ENCODE results near the gene USP3.
A peak's percentile ranks its signal among the peaks of the same experiment; 100 is the strongest.

USP3 gene

DNA sequence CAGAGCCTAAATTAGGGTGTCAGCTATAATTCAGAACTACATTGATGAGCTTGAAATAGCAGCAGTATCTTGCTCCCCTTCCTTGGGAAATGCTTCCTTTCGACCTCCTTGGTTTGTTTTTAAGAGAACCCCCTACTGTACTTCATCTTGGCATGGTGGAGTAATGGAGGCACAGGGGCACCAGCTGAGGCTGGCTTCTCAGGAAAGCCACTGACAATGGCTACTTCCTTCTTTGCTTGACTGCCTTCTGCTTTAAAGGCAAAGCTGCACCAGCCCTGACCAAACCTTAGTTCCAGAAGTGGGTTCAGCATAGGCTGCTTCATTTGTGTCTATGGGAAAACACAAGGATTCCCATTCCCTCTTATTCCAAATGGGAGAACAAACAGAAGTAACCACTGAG lies 91.3 kb downstream of the USP3 start:
- no peak for FAIRE-seq

DNA sequence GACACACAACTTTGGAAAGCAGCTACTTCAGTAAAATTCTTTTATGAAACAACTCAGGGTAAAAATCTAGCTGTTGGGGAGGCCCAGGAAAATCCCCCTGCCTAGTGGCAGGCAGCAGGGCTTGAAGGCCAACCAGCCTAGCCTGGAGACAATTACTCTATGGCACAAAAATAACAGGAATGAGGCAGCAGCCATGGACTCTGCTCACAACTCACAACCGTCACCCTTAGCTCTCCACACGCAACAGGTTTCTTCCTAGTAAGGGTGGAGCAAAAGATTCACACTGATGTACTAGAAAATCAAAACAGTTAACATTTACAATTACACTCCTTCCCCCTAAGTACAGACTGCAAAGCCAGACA lies 92.3 kb downstream of the USP3 start:
- no peak for FAIRE-seq

DNA sequence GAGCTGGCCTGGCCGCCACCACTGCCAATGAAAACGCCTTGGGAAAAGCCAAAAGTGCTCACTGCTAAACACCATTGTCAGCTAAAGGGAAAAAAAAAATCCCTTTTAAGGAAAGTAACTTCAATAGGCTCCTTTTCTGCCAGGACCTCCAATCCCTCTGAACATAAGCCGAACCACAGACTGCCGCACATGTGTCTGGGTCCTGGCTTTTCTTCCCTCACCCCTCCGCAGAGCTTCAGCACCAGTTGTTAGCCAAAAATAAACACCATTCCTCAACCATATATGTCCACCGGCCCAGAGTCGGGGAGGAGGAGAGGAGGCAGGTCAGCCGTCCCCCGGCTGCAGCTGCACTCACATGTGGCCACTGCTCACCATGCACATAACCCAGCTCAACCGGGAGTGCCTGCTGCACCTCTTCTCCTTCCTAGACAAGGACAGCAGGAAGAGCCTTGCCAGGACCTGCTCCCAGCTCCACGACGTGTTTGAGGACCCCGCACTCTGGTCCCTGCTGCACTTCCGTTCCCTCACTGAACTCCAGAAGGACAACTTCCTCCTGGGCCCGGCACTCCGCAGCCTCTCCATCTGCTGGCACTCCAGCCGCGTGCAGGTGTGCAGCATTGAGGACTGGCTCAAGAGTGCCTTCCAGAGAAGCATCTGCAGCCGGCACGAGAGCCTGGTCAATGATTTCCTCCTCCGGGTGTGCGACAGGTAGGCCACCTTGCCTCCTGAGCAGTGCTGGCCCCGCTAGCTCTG lies 92.8 kb downstream of the USP3 start, which contains the start of gene FBXL22:
TSS of gene FBXL22 (plus strand) at position 350 of the 753 bp plus-strand sequence. CDS start at position 356, 6 bp downstream.
- no peak for FAIRE-seq

DNA sequence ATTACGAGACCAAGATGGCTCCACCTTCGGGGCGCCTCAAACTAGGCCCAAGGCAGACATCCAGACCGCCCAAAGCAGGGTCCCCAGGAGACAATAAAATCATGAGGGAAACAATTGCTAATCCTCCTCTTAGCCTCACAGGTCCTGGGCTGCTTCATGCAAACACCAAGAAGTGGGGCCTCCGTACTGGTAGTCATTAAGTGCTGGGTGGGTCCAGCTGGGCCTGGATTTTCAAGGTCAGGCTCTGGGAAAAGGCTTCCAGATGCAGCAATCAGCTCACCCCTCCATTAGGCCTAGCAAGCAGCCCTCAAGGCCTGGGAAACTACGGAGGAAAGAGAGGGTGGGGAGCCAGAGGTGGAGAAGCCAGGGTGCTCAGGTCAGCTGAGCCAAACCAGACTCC lies 93.4 kb downstream of the USP3 start:
- FAIRE-seq = no peak

DNA sequence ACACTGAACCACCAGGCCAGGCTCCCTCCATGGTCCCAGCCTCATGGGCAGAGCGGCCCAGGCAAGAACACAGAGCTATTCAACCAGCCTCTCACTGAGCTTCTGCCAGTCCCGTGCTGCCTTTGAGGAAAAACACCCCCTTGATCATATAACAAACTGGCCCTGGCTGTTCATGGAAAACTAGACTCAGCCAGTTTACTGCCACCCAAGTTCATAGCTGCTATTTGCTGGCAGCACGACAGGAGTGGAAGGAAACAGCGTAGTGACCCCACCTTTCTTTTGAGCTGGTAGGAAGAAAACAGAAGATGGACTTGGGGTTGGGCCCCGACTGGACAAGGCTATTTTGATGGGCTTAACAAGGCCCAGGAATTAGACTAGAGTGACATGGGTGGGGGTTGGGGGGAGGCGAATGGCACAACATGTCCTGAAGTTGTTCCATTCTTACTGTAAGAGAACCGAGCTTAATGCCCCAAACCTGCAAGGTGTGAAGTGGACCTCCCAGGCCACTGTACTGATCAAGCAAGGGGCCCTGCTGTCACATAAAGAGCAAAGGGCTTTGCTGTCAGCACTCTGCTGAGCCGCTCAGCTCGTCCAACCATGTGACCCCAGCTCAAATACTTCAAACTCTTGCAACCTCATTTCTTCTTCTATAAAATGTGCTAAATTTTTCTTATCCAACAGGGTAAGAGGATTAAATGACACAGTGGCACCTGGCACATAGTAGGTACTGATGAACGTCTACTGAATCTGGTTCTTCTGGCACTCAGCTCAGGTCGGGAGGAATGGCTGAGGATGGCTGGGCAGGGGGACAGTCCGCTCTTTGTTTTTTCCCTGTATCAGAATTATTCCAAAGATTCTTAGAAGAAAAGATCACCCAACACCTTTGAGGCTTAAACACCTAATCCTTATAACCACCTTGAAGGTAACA lies 94.3 kb downstream of the USP3 start:
- no peak for FAIRE-seq

DNA sequence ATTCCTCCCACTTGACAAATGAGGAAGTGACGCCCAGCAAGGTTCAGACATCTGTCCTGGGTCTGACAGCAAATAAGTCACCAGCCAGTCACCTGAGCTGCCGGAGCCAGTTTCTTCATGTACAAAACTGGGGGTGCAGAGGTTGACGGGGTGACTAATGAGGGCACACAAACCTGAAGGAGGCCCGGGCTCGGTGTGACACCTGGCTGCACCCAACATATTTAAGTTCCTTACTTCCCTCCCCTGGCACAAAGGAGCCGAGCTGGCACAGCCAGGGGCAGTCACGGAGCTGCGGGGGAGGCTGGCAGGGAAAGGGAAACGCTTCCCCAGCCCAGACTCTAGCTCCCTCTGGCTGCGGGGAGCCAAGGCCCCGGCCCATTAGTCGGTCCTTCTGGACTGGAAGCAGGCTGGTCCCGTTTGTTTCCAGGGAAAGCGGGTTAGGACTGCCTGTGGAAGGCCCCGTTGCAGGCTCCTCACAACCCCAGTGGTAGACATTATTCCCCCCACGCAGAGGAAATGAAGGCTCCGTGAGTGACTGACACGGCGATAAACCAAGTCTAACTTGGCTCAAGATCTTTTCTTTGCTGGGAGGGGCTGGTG lies 95.1 kb downstream of the USP3 start:
- FAIRE-seq = no peak

DNA sequence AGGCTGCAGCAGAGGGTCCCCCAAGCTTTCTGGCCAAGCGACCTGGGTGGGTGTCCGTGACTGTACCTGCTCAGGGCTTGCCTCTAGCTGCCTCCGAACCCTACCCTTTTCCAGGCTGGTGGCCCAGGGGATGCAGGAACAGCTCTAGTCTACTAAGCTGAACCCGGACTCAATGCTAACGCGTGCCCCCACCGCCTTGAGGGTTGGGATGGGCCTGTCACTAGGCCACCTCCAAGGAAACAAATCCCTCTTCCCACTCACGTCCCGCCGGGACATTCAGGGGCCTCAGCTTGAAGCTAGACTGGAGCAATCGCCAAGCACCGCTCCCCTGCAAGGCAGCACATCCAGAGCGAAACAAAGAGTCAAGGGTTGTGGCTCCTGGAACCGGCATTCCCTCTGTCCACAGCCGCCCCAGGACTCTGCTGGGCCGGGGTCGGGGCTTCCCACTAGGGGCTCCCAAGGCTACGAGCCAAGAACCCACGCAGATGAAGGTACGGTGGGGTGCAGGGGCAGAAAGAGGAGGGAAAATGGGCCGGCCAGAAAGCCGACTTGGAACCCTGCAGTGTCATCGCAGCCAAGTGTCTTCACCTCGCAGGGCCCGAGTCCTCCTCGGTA lies 95.7 kb downstream of the USP3 start:
- no peak for FAIRE-seq

DNA sequence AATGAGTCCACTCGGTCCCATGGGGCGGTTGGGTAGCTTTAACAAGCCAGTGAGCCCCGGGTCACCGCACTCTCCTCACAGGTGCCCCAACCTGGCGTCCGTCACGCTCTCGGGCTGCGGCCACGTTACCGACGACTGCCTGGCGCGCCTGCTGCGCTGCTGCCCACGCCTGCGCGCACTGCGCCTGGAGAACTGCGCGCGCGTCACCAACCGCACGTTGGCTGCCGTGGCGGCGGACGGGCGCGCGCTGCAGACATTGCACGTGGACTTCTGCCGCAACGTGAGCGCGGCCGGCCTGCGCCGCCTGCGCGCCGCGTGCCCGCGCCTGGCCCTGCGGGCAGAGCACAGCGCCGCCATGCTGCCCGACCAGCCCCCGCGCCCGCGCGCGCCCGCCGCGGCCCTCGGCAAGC lies 96.2 kb downstream of the USP3 start:
- FAIRE-seq = no peak

DNA sequence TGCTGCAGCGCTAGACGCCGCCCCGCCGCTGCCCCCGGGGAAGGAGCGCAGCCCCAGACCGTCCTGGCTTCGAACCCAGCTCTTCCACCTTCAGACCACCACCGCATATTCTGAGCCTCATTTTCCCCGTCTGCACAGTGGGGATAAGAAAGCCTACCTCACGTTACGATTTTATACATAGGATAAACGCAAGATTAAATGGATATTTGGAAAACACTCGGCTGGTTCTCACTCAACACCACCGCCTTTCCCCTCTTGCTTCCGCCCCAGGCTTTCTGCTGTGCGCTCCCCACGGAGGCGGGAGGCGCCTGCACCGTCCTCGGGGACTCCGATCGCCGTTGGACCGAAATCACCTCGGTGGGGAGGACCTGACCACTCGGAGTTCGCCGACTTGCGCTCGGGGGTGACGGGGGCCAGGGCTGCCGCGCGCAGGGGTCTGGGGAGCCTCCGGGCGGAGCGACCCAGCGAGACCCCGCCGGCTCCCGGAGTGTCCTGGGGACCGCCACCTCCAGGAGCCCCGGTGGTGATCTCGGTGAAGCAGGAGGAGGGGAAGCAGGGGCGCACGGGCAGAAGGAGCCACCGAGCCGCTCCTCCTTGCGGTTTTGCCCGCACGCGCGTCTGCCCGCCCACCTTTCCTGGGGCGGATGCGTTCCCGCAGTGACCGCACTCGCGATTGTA lies 96.8 kb downstream of the USP3 start:
- FAIRE-seq = no peak

DNA sequence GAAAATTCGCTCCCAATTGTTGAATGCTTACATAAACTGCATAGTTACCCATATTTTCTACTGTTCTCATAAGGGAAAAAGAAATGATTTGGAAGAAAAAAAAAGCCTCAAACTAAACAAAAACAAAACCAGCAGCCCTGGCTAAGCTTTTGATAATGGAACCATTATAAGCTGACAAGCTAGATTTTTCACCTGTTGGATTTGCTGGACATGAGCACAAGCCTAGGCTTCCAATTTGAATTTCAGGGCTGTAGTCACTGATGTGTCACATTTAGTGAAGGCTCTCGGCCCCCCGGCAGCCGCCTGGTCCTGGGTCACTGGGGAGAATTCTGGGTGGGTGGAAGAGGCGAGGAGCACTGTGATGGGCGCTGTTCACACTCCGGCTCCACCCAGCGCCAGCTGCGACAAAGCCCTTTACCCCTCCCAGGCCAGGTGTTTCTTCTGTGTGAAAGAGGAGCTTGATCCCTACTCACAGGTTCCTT lies 97.4 kb downstream of the USP3 start:
- no peak for FAIRE-seq

DNA sequence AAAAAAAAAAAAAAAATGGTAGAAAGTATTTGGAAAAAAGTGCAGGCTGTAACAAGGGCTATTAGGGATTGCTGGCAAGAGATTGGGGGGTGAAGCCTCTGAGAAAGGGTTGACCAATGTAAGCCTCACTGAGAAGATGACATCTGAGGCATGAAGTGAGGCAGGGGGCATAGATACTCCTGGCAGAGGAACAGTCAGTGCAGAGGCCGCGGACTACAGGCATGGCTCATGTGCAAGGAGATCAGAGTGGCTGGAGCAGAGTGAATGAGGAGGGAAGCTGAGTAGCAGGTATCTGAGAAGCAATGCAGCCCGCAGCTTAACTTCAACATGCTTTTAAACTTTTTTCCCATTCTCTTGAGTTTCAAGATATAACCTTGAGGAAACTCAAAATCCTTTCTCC lies 98.2 kb downstream of the USP3 start:
- no peak for FAIRE-seq

DNA sequence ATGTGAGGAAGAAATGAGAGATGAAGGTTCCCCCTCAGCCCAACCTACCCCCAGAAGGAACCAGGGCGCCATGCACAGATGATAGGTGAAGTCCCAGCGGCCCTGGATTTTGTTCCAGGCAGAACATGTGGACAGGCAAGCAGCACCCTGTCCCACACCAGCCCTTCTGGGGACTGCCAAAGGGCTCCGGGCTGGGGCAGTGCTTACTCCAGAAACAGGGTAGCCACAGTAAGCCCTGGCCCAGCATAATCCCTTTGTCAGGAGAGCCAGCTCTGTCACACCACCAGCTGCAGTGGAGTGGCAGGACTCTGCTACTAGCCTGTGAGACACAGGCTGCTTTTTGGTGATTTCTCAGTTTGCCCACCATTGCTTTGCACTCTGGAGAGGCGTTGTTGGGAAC lies 99.1 kb downstream of the USP3 start:
- no peak for FAIRE-seq

DNA sequence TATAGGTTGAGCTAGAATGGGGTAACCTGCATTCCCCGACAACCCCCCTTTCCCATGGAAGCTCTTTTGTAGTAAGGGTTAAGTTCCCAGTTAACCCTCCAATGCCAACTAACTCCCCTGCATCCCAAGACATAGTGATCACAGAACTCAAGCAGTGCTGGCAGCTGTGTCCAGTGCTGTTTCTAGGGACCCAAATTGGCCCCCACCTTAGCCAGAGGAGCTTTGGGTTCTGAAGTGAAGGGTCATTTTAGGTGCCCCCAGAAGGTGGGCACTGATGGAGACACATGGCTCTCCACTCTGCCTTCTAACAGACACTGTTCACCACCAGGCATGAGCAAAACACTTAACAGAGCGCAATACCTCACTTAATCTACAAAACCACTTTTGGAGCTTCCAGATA lies 99.9 kb downstream of the USP3 start:
- no peak for FAIRE-seq

DNA sequence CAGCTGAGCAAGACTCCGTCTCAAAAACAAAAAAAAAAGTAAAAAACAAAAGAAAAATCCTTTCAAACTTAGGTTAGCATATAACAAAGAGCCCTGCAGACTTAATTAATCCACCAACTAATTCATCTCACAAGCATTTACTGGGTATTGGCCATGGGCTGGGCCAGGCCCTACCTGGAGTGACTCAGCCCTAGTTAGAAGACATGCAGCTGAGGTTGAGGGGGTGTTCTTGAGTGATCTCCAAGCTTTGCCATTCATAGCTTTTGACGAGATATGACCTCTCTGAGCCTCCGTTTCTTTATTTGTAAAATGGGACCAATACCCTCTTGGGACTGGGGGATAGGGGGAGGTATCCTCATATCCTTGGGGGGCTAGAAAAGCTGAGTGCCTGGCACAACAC lies 100.6 kb downstream of the USP3 start:
- FAIRE-seq = no peak

DNA sequence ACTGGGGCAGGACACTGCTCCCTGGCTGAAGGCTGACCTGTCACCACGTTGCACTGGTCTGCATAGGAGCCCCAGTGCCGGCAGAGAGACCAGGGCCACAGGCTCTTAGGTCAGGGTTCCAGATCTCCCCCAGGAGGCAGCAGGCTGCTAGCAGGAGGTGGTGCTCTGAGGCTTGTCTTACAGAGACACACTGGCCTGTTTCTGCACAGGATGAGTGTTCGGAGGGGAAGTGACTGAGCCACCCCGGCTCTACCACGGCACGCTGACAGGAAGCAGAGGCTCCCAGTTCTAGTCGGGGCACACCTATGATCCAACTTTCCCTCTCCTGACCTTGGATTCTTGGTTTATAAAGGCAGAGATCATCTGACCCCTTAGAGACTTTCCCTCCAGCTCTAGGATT lies 101.4 kb downstream of the USP3 start:
- no peak for FAIRE-seq

DNA sequence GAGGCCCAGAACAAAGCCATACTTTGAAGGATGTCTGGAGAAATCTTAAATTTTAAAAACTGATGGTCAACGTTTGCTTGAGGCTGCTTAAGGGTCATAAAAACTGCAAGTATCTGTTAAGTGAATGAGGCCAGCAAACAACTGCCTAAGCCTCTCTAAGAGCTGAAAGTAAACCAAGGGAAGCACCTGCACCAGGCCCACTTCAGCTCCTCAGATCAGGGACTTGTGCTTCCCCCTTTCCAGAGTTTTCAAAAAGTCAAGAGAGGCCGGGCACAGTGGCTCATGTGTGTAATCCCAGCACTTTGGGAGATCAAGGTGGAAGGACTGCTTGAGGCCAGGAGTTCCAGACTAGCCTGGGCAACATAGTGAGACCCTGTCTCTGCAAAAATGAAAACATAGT lies 101.9 kb downstream of the USP3 start:
- no peak for FAIRE-seq

DNA sequence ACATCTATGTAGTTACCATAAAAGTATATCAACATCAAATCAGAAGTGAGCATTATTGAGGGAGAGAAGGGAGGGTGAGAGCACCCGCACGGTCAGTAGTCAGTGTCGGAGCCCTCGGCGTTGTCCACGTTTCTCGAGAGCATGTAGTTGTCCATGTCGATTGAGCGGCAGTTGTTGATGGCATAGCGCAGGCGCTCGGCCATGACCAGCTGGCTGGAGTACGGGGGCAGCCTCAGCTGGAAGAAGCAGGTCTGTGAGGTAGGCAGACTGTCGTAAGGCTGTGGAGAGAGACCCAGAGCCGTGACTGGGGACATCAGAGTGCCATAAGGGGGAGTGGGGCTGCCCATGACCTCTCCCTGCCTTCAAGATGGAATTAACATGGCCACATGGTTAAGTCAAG lies 104.6 kb downstream of the USP3 start:
- no peak for FAIRE-seq

DNA sequence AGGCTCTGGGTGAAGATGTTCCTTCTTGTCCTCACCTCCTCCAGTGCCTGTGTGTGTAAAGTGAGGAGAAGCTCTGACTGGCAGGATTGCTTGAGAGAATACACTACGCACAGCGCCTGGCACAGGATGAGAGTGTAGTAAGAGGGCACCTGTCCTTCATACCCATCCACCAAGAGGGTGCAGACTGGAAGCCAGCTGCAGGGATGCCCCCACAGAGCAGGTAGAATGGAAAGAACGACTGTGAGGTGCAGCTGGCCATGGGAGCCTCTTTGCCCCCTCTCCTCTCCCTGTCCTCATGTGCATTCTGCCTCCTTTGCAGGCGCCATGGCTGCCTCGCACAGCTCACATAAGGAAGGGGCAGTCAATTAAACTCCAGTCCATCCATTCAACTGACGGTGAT lies 105.1 kb downstream of the USP3 start:
- FAIRE-seq = no peak

DNA sequence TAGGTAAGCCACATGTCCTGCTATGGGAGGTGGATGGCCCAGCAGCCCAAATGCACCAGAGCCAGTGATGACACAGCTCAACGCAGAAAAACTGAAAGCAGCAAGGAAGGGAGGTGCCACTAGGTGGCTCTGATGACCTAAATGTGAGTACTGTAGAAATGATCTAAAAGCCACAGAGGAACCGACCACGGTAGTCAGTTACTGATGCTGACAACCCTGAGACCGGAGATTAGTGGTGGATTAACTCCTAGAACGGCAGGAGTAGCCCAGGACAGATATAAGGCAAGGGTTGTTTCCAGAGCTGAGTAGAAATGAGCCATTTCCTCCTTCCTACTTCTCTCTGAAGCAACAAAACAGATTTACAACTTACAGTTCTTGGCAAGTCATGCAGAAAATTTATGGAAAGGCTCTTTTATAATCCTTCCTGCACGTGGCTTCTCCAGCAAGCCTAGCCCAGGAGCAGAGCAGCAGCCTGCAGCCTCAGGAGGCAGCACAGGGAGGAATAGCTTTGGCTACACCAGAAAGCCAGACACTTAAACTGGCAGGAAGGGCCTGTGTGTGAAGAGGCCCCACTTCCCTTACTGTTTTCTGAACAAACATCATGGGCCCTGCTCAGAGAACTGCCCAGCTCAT lies 105.9 kb downstream of the USP3 start:
- FAIRE-seq = peak; percentile 69

DNA sequence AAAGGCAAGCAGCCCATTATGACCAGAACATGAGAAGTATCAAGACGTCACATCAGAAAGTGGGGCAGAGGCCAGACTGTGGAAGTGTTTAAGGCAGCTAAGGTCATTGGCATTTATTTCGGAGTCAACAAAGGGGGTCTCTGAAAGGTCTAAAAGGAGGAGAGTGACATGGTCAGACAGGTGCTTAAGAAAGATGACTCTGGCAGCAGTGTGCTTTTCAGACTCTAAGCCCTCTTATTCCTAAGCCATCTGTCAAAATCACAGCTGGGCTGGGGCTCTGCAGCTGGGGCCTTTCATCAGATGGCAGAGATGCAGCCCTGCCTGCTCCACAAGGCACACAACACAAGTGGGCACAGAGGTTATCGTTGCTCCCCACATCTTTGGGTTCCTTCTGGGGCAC lies 106.8 kb downstream of the USP3 start:
- FAIRE-seq = no peak

DNA sequence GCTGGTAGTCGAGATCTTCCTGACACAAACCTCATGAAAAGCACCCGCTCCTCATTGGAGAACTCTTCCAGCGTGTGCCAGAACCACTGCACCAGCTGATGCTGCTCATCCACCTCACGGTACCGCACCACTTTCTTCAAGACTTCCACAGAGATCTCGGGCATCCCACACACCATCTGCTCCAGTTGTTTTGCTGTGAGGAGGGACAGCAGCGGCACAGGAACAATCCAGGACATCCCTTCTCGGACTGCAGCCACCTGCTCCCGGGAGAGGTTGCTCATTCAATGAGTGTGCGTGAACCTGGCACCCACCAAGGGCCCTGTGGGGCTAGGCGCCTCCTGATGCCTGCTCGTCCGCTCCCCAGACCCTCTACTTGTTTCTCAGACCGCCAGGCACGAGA lies 107.9 kb downstream of the USP3 start:
- FAIRE-seq = no peak

DNA sequence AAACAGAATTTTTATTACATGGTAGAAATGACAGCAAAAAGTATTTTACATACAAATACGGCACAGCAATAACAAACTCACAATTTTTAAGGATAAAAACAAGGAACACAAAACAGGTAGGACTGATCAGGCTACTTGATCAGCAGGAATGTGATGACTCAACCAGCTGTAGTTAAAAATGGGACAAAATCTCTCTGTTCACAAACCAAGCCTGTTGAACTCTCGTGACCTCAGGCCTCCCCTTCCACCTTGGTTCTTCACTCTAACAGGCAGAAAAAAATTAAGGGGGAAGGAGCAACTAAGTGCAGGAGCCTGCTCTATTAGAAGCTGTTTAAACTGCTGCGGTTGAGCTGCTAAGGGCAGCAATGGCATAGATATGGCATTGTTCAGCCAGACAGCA lies 111.5 kb downstream of the USP3 start:
- no peak for FAIRE-seq
